ENCODE results near the gene SLC16A3.

GRCh38 chr17:82247856-82248671 is 19.2 kb downstream of the SLC16A3 start:
- TF ChIP-seq POLR2A (IDR thresholded peaks at IDR 0.05; ENCODE audit: low read depth, low read length) (no peak), MAFK (IDR thresholded peaks at IDR 0.05; ENCODE audit: low read depth, low read length) (no peak), CEBPB (IDR thresholded peaks at IDR 0.05; ENCODE audit: low read depth, low read length) (no peak), MAZ (IDR thresholded peaks at IDR 0.05; ENCODE audit: borderline replicate concordance, low read depth, low read length) (no peak), MXI1 (IDR thresholded peaks at IDR 0.05; ENCODE audit: borderline replicate concordance, low read depth, low read length) (no peak), RAD21 (IDR thresholded peaks at IDR 0.05; ENCODE audit: low read length) (no peak), RFX5 (IDR thresholded peaks at IDR 0.05; ENCODE audit: low read depth, low read length) (no peak), FOS (IDR thresholded peaks at IDR 0.05; ENCODE audit: low read depth, low read length) (no peak), CHD1 (IDR thresholded peaks at IDR 0.05; ENCODE audit: low read depth, low read length) (no peak), BHLHE40 (IDR thresholded peaks at IDR 0.05; ENCODE audit: low read depth, low read length) (no peak)
- TF ChIP-seq, protein P1, sequence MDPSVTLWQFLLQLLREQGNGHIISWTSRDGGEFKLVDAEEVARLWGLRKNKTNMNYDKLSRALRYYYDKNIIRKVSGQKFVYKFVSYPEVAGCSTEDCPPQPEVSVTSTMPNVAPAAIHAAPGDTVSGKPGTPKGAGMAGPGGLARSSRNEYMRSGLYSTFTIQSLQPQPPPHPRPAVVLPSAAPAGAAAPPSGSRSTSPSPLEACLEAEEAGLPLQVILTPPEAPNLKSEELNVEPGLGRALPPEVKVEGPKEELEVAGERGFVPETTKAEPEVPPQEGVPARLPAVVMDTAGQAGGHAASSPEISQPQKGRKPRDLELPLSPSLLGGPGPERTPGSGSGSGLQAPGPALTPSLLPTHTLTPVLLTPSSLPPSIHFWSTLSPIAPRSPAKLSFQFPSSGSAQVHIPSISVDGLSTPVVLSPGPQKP (IDR thresholded peaks at IDR 0.05; ENCODE audit: borderline replicate concordance, low read depth, low read length): no peak
- TF ChIP-seq, protein P2, sequence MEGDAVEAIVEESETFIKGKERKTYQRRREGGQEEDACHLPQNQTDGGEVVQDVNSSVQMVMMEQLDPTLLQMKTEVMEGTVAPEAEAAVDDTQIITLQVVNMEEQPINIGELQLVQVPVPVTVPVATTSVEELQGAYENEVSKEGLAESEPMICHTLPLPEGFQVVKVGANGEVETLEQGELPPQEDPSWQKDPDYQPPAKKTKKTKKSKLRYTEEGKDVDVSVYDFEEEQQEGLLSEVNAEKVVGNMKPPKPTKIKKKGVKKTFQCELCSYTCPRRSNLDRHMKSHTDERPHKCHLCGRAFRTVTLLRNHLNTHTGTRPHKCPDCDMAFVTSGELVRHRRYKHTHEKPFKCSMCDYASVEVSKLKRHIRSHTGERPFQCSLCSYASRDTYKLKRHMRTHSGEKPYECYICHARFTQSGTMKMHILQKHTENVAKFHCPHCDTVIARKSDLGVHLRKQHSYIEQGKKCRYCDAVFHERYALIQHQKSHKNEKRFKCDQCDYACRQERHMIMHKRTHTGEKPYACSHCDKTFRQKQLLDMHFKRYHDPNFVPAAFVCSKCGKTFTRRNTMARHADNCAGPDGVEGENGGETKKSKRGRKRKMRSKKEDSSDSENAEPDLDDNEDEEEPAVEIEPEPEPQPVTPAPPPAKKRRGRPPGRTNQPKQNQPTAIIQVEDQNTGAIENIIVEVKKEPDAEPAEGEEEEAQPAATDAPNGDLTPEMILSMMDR (conservative IDR thresholded peaks at IDR 0.05; ENCODE audit: low read depth, low read length): no peak
- TF ChIP-seq, protein P3, sequence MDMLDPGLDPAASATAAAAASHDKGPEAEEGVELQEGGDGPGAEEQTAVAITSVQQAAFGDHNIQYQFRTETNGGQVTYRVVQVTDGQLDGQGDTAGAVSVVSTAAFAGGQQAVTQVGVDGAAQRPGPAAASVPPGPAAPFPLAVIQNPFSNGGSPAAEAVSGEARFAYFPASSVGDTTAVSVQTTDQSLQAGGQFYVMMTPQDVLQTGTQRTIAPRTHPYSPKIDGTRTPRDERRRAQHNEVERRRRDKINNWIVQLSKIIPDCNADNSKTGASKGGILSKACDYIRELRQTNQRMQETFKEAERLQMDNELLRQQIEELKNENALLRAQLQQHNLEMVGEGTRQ (IDR thresholded peaks at IDR 0.05; ENCODE audit: low read depth, low read length): no peak
